Tibial nerve (tissue), 4 donors: ENCODE results near the gene PPM1K. TPM values are rescaled to one million over a fixed set of nuclear protein-coding genes. Genes with fewer than 3 reads are reported as not detected.

Source experiments
- DNase-seq, 2 donors: peaks; one replicate each; pipeline ENCODE4 v3.0.0-alpha.2; 2019; ENCODE audit warnings: low spot score in 2 of 2
- H3K27ac ChIP-seq, 4 donors: fragments of 200-600 bp; sonication (generic) in 3 of 4; one replicate each; pipeline ENCODE4 v1.5.1; 2017 to 2019; ENCODE audit warnings: mild to moderate bottlenecking in 1 of 4
- H3K27me3 ChIP-seq, 2 donors: fragments of 200-600 bp; sonication (generic) in 1 of 2; one replicate each; pipeline versions ENCODE4 v1.5.1 to v1.6.0; 2017 to 2019
- H3K36me3 ChIP-seq, 3 donors: fragments of 200-600 bp; sonication (generic); one replicate each; pipeline ENCODE4 v1.5.1; 2018 to 2019
- H3K4me1 ChIP-seq, 4 donors: fragments of 200-600 bp; sonication (generic) in 3 of 4; one replicate each; pipeline ENCODE4 v1.5.1; 2017 to 2019
- H3K4me3 ChIP-seq, 4 donors: fragments of 200-600 bp; sonication (generic) in 3 of 4; one replicate each; pipeline ENCODE4 v1.5.1; 2017 to 2019; ENCODE audit warnings: mild to moderate bottlenecking in 1 of 4, moderate library complexity in 1 of 4
- H3K9me3 ChIP-seq, 4 donors: fragments of 200-600 bp; sonication (generic) in 3 of 4; one replicate each; pipeline ENCODE4 v1.5.1; 2017 to 2019
- EP300 ChIP-seq, 2 donors: sonication (generic); formaldehyde crosslinking; IDR thresholded peaks; one replicate each; pipeline ENCODE4 v1.6.1; 2017; ENCODE audit warnings: antibody characterized with exemption in 2 of 2, mild to moderate bottlenecking in 1 of 2
- POLR2A ChIP-seq, 2 donors: fragments of 450-650 bp; IDR thresholded peaks; one replicate each; pipeline ENCODE4 v1.6.1; 2017; ENCODE audit warnings: antibody characterized with exemption in 2 of 2, mild to moderate bottlenecking in 2 of 2, moderate library complexity in 2 of 2
- WGBS, 2 donors: methylation state at CpG; one replicate each; pipeline ENCODE4 v1.1.5; 2018; 5-methylcytosine and 5-hydroxymethylcytosine counted together
- total RNA-seq, 4 donors: library from RNA; depleted of rRNA; stranded (reverse); fragments of >200 nt; gene quantifications; one replicate each; pipeline ENCODE4 v1.1.0, GENCODE V29; 2016
- TF ChIP-seq, protein P1 (sequence below), 5 experiments: fragments of 200-600 bp in 3 of 5; fragments of 450-650 bp in 2 of 5; sonication (generic) in 3 of 5; IDR thresholded peaks; one replicate each; pipeline ENCODE4 v1.5.1; 2016 to 2019; ENCODE audit warnings: antibody characterized with exemption in 5 of 5, mild to moderate bottlenecking in 3 of 5, moderate library complexity in 2 of 5

PPM1K gene
- total RNA-seq, 4 donors from 2014 or later: 35.1 to 84.3 (median 71.1) TPM

DNA sequence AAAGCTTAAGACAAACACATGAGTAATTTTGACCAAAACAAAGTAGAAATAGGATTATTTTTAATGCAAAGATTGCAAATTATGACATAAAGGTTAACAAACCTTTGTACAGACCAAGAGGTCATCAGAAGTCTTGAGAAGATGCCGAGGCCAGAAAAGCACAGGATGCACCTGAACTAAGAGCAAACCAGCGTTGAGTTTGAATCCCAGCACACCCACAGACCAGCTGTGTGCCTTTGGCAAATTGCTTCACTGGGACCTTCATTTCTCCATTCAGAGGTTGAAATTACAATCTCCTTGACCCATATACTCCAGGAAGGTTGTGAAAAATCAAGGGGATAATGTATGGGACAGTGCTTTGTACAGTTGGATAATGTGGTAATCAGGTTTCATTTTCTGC is 56.6 kb downstream of the PPM1K start:
- 77 to 81% methylated on average over 2 of the region's 2 CpGs for WGBS, 2 donors

DNA sequence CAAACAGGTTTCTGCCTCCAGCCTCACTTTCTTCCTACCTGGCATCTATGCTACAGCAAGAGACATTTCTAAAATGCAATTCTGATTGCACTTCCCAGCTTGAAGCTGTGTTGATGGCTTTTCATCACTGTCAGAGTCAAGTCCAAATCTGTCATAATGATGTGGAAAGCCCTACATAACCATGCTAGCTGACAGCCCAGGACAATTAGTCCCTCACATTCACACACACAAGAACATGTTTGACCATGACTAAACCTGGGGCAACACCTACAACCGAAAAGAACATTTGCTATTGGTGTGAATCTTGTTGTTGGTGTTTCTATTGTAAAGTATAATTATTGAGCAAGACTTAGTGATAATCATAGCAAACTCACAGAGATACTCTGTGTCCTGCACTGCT is 58.2 kb downstream of the PPM1K start:
- DNase-seq: no peak
- no peaks in the 10 kb centered on the region for H3K27me3 ChIP-seq
- H3K36me3 ChIP-seq: no peaks in the 10 kb centered on the region
- H3K9me3 ChIP-seq: no peaks in the 10 kb centered on the region
- no peak overlapping the region for H3K27ac ChIP-seq
- H3K4me1 ChIP-seq: peaks cover 0 to 8% (median 2%) of the 10 kb centered on the region in 4 donors
- no peak for TF ChIP-seq EP300 (IDR thresholded peaks at IDR 0.05)
- TF ChIP-seq POLR2A (IDR thresholded peaks at IDR 0.05): no peak
- TF ChIP-seq, protein P1, sequence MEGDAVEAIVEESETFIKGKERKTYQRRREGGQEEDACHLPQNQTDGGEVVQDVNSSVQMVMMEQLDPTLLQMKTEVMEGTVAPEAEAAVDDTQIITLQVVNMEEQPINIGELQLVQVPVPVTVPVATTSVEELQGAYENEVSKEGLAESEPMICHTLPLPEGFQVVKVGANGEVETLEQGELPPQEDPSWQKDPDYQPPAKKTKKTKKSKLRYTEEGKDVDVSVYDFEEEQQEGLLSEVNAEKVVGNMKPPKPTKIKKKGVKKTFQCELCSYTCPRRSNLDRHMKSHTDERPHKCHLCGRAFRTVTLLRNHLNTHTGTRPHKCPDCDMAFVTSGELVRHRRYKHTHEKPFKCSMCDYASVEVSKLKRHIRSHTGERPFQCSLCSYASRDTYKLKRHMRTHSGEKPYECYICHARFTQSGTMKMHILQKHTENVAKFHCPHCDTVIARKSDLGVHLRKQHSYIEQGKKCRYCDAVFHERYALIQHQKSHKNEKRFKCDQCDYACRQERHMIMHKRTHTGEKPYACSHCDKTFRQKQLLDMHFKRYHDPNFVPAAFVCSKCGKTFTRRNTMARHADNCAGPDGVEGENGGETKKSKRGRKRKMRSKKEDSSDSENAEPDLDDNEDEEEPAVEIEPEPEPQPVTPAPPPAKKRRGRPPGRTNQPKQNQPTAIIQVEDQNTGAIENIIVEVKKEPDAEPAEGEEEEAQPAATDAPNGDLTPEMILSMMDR (IDR thresholded peaks at IDR 0.05): no peak
- no peak overlapping the region for H3K4me3 ChIP-seq
- 91 to 96% methylated on average over 1 of the region's 1 CpG for WGBS, 2 donors

More for the DNA sequence above, 56.6 kb downstream of the PPM1K start:
- peaks cover 0 to 8% (median 2%) of the 10 kb centered on the region in 4 donors for H3K4me1 ChIP-seq
- H3K27me3 ChIP-seq: no peaks in the 10 kb centered on the region
- TF ChIP-seq EP300 (IDR thresholded peaks at IDR 0.05) (no peak), POLR2A (IDR thresholded peaks at IDR 0.05) (no peak)
- TF ChIP-seq, protein P1 (IDR thresholded peaks at IDR 0.05): no peak
- DNase-seq: no peak
- no peak overlapping the region for H3K27ac ChIP-seq
- no peak overlapping the region for H3K4me3 ChIP-seq
- no peaks in the 10 kb centered on the region for H3K9me3 ChIP-seq
- no peaks in the 10 kb centered on the region for H3K36me3 ChIP-seq

DNA sequence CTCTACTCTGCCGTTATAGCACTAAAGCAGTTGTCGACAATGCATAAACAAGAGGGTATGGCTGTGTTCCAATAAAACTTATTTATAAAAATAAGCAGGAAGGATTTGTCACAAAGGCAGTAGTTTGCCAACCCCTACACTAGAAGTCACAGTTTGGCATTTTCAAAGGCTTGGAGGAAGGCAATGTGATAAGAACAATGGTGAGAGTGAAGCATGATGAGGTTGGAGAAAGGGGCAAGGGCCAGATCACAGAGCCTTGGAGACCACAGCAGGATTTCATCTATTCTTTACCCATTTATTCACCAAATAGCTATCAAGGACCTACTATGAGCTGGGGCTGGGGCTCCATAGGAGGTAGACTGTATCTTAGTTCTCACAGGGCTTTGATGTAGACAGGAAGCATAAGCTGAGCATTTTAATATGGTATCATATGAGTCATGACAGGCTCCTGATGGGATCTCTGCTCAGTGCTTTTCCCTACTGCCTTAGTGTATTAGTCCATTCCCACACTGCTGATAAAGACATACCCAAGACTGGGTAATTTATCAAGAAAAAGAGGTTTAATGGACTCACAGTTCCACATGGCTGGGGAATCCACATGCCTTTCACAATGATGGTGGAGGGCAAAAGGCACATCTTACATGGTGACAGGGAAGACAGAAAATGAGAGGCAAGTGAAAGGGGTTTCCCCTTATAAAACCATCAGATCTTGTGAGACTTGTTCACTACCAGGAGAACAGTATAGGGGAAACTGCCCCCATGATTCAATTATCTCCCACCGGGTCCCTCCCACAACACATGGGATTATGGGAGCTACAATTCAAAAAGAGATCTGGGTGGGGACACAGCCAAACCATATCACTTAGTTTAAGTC is 58.9 kb downstream of the PPM1K start:
- WGBS, 2 donors: 49 to 55% methylated on average over 3 of the region's 3 CpGs
- Histone ChIP-seq H3K9me3 (no peaks in the 10 kb centered on the region), H3K27me3 (no peaks in the 10 kb centered on the region), H3K4me1 (peaks cover 0 to 2% (median under 1%) of the 10 kb centered on the region in 4 donors), H3K27ac (no peak overlapping the region), H3K4me3 (no peak overlapping the region), H3K36me3 (no peaks in the 10 kb centered on the region)
- DNase-seq: no peak
- no peak for TF ChIP-seq POLR2A (IDR thresholded peaks at IDR 0.05)
- no peak for TF ChIP-seq EP300 (IDR thresholded peaks at IDR 0.05)
- TF ChIP-seq, protein P1 (IDR thresholded peaks at IDR 0.05): no peak

DNA sequence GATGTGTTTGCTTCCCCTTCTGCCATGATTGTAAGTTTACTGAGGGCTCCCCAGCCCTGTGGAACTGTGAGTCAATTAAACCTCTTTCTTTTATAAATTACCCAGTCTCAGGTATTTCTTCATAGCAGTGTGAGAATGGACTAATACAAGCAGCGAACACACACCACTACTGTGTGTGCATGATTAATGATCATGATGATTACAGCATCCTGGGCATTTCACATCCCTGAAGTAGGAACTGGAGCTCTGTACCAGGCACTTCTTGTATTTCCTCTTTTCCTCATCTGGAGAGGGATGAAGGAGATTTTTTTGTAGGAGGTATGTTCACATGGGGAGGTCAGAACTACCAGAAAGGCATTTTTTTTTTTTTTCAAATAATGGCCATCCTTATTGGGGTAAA is 60.8 kb downstream of the PPM1K start:
- H3K9me3 ChIP-seq: no peaks in the 10 kb centered on the region
- H3K4me1 ChIP-seq: no peaks in the 10 kb centered on the region
- WGBS, 2 donors: 95 to 96% methylated on average over 1 of the region's 1 CpG
- H3K27ac ChIP-seq: no peak overlapping the region
- no peaks in the 10 kb centered on the region for H3K27me3 ChIP-seq
- no peak for DNase-seq
- TF ChIP-seq, protein P1 (IDR thresholded peaks at IDR 0.05): no peak
- TF ChIP-seq EP300 (IDR thresholded peaks at IDR 0.05) (no peak), POLR2A (IDR thresholded peaks at IDR 0.05) (no peak)
- H3K4me3 ChIP-seq: no peak overlapping the region
- no peaks in the 10 kb centered on the region for H3K36me3 ChIP-seq

DNA sequence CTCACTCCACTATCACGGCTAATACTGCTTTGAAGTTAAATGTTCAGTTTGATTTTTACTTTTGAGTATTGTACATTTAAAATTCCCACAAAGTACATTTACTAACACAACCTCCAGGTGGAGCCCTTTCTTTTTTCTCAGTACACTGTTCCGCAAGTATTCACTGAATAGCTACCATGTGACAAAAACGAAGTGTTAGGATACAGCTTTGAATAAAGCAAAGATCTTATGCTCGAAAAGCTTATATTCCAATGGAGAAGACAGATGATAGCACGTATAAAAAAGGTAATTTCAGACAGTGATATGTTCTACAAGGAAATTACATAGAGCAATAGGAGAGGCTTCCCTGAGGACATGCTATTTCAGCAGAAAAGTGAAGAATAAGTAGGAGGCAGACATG is 65.3 kb downstream of the PPM1K start:
- Histone ChIP-seq H3K4me1 (no peaks in the 10 kb centered on the region), H3K27ac (no peak overlapping the region), H3K27me3 (no peaks in the 10 kb centered on the region), H3K36me3 (no peaks in the 10 kb centered on the region), H3K4me3 (no peak overlapping the region), H3K9me3 (no peaks in the 10 kb centered on the region)
- DNase-seq: no peak
- 0 to 2% methylated on average over 5 of the region's 5 CpGs for WGBS, 2 donors
- TF ChIP-seq POLR2A (IDR thresholded peaks at IDR 0.05): no peak
- TF ChIP-seq, protein P1 (IDR thresholded peaks at IDR 0.05): peak; percentile 59 to 86 (median 77)
